ENCODE data around the gene AP3D1. TPM values are rescaled to one million over a fixed set of nuclear protein-coding genes. Genes with fewer than 3 reads are reported as not detected.

Gene AP3D1
- total and polyA plus RNA-seq, 9 of the 15 experiments (the other 6 are each of a cell fraction or from before 2014, with no cell fraction given), result 1.2 to 86.1 (median 35.9) TPM

DNA sequence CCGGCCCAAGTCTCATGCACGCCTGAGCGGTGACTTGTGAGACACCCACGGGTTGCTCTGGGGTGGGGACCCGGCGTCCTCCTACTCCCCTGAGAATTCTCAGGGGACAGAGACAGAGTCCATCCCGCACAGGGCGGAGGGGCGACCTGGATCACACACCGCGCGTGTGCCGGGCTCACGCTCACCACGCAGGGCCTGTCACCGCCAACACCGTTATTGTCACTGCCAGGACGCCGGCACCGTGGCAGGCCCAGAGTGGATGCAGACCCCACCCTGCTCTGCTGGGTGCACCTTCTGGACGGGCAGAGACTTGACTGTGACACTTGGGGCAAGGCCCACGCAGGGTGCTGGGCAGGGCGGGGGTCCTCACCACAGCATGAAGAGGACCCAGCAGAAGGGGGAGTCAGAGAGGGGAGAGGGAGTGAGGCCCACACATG is 71.5 kb downstream of the AP3D1 start:
- H3K79me2 ChIP-seq (ENCODE audit: control insufficient read depth, insufficient read depth, low read length), result no peaks in the 10 kb centered on the region; the same call in 2 of the 3 replicates
- H3K4me1 ChIP-seq (replicated peaks in 1 of 2; ENCODE audit: control insufficient read depth in 2 of 2, insufficient read depth in 2 of 2, low read length in 2 of 2), result peaks cover under 1 to 29% of the 10 kb centered on the region in 2 experiments; a peak in 2 of 5 replicates
- H3K9ac ChIP-seq (ENCODE audit: insufficient read depth in 1 of 2, low read depth in 2 of 2, low read length in 2 of 2), result peak overlapping the region in 1 of 2 experiments; percentile 35; a peak in 1 of 4 replicates
- 0 out of 2 replicates have a peak, but pooled peaks have one; percentile 17 for TF ChIP-seq POLR2G (IDR thresholded peaks at IDR 0.05; ENCODE audit: low read depth, low read length)
- TF ChIP-seq, protein P1, sequence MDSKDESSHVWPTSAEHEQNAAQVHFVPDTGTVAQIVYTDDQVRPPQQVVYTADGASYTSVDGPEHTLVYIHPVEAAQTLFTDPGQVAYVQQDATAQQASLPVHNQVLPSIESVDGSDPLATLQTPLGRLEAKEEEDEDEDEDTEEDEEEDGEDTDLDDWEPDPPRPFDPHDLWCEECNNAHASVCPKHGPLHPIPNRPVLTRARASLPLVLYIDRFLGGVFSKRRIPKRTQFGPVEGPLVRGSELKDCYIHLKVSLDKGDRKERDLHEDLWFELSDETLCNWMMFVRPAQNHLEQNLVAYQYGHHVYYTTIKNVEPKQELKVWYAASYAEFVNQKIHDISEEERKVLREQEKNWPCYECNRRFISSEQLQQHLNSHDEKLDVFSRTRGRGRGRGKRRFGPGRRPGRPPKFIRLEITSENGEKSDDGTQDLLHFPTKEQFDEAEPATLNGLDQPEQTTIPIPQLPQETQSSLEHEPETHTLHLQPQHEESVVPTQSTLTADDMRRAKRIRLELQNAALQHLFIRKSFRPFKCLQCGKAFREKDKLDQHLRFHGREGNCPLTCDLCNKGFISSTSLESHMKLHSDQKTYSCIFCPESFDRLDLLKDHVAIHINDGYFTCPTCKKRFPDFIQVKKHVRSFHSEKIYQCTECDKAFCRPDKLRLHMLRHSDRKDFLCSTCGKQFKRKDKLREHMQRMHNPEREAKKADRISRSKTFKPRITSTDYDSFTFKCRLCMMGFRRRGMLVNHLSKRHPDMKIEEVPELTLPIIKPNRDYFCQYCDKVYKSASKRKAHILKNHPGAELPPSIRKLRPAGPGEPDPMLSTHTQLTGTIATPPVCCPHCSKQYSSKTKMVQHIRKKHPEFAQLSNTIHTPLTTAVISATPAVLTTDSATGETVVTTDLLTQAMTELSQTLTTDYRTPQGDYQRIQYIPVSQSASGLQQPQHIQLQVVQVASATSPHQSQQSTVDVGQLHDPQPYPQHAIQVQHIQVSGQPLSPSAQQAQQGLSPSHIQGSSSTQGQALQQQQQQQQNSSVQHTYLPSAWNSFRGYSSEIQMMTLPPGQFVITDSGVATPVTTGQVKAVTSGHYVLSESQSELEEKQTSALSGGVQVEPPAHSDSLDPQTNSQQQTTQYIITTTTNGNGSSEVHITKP (IDR thresholded peaks at IDR 0.05; ENCODE audit: partially characterized antibody), result no peak
- intact Hi-C loops (cut with micrococcal nuclease) (no loop called here), in situ Hi-C loops (cut with MboI) (no loop called here)
- H3K9me3 ChIP-seq (replicated peaks; ENCODE audit: control insufficient read depth, insufficient read depth, low read depth, low read length), result no peaks in the 10 kb centered on the region; the same call in 1 of the 2 replicates
- no peaks in the 10 kb centered on the region for H3K27me3 ChIP-seq (ENCODE audit: control insufficient read depth in 2 of 2, insufficient read depth in 2 of 2, low read length in 2 of 2)
- no peak overlapping the region for H3K4me2 ChIP-seq (ENCODE audit: insufficient read depth, low read length)
- peak in 1 of 4 experiments; percentile 4 for DNase-seq (ENCODE audit: extremely low read depth in 1 of 4, low spot score in 3 of 4)
- CTCF ChIA-PET (ENCODE audit: low intra/inter-chr PET ratio), result no interaction called here
- ATAC-seq, result no peak
- no peak overlapping the region for H3K4me3 ChIP-seq
- no peak for FAIRE-seq
- BruUV-seq (replicated peaks), result no TSS peak
- POLR2A ChIA-PET, result no interaction called here
- WGBS (ENCODE audit: insufficient coverage, low coverage, missing lambda C conversion rate), result 89% methylated on average over 18 of the region's 23 CpGs
- H3K9me1 ChIP-seq (ENCODE audit: control insufficient read depth, insufficient read depth, low read length), result no peaks in the 10 kb centered on the region
- no peak overlapping the region for H3K27ac ChIP-seq (ENCODE audit: extremely low read depth, low read depth, low read length)
- H3K36me3 ChIP-seq (ENCODE audit: control insufficient read depth, insufficient read depth, low read length), result peaks cover 47% of the 10 kb centered on the region; the same call in 2 of the 3 replicates
- no peaks in the 10 kb centered on the region for H4K20me1 ChIP-seq (replicated peaks; ENCODE audit: control insufficient read depth, insufficient read depth, low read length)
- H2AFZ ChIP-seq (ENCODE audit: low read depth, low read length), result no peak overlapping the region
